Mucosa of gallbladder (tissue), 1 donor: Measurements from ENCODE around the gene KRAS. TPM values are rescaled to one million over a fixed set of nuclear protein-coding genes. Genes with fewer than 3 reads are reported as not detected.
"Not testable (repeated sequence)": the region's sequence is repeated elsewhere in the genome, so short reads cannot be mapped to it uniquely, and the experiment has no call there.

ENCODE experiments used
- DNase-seq: peaks from one replicate; pipeline ENCODE4 v3.0.0-alpha.2; 2020; ENCODE audit warnings: low spot score
- total RNA-seq: library from RNA; stranded (reverse); gene quantifications from one replicate; pipeline ENCODE4 v1.2.1, GENCODE V29; 2021
- donor health status: DM: no; HTN: no; CAD: no.

KRAS gene
- 31.6 TPM for total RNA-seq

- DNase-seq = peak; percentile 97
Observed at GRCh38 chr12:25250744-25251730, at the start of gene KRAS. KRAS (minus strand) TSS chr12:25250929.

DNA sequence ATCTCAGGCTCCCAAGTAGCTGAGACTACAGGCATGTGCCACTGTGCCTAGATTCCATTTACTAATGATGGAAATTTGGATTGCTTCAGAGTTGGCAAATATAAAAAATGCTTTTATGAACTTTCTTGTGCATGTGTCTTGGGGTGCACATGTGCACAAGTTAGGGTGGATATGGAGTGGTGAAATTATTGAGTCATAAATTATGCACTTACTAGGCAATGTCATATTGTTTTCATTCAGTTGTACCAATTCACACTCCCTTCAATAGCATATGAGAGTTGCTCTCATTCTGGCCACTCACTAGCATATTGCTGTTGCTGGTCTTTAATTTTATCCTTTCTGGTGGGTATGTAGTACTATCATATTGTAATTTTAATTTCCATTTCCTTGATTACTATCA, 45.7 kb upstream of the KRAS start:
- no peak for DNase-seq

GRCh38 chr12:25295361-25295760, 44.6 kb upstream of the KRAS start:
- no peak for DNase-seq

DNA sequence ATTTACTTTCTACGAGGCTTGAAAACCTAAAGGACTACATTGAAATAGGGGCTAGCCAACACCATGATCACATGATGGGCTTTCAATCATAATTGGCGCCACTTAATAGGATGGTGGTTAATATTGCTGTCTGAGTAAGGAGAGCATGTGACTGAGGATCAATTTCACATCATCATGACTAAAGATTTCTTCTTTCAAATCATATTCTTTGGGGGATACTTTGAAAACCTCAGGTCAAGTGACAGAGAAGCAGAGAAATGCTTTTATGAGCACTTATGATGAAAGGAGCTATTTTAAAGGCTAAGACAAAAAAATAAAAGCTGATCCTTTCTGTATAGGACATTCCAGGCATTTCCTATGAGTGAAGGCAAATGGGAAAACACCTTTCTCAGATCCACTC, 42.9 kb upstream of the KRAS start:
- DNase-seq = no peak

DNA sequence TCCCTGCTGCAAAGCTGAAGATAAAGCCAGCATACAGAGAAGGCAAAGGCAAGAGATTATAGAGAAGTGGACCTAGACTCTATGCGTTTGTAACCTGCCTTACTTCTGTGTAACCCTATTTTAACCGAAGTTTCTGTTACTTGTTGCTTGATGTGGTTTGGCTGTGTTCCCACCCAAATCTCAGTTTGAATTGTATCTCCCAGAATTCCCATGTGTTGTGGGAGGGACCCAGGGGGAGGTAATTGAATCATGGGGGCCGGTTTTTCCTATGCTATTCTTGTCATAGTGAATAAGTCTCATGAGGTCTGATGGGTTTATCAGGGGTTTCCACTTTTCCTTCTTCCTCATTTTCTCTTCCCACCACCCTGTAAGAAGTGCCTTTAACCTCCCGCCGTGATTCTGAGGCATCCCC, 42.1 kb upstream of the KRAS start:
- DNase-seq = not testable (repeated sequence)

GRCh38 chr12:25287610-25288009, 36.9 kb upstream of the KRAS start:
- DNase-seq = no peak

DNA sequence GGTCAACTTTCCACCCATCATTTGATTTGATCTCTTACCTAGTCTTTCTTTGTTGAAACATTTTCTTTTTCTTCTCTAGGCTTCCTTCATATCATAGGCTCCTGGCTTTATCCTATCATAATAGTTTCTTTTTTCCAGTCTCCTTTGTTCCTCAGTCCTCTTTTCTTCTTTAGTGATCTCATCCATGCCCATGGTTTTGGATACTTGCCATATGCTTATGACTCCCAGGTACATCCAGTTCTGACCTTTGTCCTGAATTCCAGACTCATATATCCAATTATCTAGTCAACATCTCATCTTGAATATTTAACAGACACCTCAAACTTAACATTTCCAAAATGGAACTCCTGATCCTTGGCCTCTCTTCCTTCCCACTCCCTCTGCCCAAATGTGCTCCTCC, 36.1 kb upstream of the KRAS start:
- DNase-seq = no peak

DNA sequence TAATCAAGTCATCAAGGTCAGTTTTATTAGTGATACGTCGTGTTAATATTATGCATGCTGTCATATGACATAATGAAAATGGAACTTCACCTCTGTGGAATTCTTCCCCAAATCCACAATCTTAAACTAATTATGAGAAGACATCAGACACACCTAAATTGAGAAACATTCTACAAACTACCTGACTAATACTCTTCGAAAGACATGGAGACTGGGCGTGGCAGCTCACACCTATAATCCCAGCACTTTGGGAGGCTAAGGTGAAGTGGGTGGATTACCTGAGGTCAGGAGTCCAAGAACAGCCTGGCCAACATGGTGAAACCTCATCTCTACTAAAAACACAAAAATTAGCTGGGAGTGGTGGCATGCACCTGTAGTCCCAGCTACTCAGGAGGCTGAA, 33.3 kb upstream of the KRAS start:
- no peak for DNase-seq

DNA sequence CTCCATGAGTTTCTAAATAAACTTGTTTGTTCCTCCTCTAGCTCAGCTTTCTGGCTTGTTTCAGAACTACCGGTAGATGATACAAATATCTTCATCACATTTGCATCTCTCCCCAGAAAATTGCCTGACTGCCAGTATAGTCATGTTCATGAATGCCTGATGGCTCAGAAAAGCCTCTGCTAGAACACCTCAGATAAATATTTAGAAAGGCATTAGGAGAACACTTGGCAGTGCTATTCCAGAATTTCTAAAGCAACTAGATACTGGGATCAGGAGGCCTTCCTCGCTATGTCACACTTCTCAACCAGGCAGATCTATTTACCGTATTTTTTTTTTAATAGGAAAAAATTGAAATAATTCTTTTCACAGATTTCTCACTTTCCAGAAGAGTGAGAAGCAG, 32.3 kb upstream of the KRAS start:
- DNase-seq = no peak

DNA sequence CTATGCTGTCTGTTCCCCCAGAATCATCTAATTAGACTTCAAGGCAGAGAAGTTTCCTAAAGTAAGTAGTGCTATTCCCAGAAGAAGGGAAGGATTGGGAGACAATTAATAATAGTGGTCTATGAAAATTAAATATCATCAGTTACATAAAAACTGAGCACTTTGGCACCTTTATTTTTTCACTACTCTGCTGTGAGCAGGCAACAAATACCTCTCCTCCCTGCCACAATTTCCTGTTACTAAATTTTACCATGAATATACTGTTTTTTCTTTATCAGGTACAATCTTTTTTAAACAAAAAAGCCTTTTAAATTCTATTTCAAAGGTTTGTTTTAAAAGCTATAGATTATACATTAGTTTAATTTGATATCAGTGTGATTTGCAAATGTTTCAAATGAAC, 29.4 kb upstream of the KRAS start:
- no peak for DNase-seq

DNA sequence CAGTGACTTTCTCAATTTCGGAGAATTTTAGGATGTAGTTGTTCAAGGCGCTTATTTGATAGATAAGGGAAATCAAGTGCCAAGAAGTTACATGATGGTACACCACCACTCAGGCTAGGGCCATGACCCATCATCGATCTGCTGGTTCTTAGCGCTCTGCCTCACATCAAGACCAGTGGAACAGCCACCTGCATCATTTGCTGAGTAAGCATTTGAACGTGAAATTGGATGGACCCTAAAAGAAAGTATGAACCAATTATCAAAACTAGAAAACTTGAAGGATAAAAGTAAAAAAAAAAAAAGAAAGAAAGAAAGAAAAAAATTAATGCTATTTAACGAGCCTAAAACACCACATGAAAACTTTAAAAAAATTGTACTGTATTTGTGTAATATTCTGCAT, 27.5 kb upstream of the KRAS start:
- no peak for DNase-seq

GRCh38 chr12:25276199-25276937, 25.6 kb upstream of the KRAS start:
- peak; percentile 48 for DNase-seq

- no peak for DNase-seq
Observed at GRCh38 chr12:25271486-25272098, 20.9 kb upstream of the KRAS start.

GRCh38 chr12:25269701-25270100, 19.0 kb upstream of the KRAS start:
- no peak for DNase-seq

DNA sequence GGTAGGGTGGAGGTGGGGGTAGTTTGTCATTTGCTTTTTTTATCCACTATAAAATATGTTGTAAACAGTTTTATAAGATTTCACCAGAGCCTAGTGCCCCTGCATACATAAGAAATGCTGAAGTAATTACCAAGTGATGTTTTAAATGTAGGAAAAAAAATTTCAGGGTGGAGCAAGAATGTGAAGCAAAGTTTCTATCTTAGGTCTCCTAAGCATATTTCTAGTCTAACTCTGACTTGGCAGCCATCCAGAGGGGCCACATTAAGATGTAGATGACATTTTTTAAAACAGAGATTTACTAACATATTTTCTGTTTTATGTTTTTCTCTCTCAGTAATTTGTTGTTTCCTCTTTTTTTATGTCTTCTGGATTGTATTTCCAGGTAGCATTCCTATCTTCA, 15.8 kb upstream of the KRAS start:
- no peak for DNase-seq

- no peak for DNase-seq
Observed at GRCh38 chr12:25264862-25265261, 14.1 kb upstream of the KRAS start.

DNA sequence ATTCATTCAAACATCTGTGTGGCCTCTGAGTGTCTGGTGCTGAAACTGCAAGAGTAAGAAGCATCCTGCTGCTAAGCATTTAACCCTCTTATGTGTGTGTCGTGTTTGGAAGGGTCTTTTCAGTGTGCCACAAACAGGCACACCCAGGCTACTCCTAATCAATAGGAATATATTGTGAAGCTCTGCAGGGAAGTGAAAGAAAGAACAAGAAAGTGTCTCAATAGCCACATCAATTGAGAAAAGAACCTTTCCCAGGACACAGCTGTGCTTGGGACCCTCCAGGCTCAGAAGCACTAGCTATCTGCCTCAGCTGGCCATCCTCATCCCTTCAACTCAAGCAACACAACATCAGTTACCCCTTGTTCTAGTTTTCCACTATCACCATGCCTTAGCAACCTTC, 13.4 kb upstream of the KRAS start:
- DNase-seq = no peak

DNA sequence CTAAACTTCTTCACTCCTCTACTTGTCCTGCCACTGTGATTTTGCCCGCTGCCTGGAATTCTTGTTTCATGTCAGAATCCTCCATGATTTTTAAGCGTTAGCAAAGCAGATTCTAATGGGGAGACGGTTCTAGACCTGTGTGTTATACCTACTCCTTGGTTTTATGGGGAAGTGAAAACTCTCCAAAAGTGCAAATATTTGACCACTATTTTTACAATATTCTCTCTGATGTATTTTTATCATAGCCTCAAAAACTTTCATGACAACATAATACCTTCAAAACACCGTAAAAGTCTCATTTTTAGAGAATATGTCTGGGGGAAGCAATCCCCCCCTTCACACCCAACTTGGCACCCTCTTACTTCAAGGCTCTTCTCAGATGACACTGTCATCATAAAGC, 12.9 kb upstream of the KRAS start:
- DNase-seq = no peak

DNA sequence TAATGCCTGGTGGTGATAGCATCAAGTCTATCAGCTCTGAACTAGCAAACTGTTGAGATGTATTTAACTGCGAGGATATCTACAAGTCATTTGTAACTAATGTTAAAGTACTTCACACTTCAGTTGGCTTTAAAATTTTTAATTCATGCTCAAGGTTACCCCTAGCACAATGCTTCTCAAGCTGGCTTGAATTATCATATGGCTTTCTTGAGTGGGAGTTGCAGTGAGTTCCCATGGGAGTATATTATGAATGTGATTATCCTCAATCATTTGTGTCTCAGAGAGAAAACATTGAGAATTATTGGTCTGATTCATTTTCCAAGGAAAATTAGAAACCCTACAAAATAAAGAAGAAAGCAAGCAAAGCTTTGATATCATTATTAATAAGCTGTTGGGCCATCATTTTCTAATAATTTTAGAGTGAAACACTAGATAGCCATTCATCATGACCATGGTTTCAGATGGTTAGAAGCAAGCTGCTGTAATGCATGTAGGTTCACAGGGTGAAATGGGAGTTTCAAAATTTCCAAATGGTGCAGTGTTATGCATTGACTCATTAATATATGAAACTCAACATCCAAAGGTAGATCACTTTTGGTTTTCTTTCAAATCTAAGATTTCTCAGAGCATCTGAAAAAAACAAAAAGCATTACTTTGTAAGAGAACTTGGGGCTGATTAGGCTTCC, 11.8 kb upstream of the KRAS start:
- no peak for DNase-seq

GRCh38 chr12:25257590-25258324, 7.0 kb upstream of the KRAS start:
- no peak for DNase-seq

DNA sequence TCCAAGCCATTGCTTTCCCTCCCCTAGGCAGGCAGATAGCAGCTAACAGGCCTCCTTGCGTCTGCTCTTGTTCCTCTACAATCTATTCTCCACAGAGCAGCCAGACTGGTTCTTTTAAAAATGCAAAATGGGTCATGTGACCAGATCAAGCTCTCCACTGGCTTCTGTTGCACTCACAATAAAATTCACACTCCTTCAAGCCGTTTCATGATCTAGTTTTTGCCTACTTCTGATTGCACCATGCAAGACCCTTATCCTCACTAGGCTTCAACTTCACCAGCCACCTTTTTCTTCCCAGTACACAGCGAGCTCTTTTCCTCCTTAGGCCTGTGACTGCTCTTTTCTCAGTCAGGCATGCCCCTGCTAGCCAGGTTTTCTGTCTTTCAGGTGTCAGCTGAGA, 6.1 kb upstream of the KRAS start:
- no peak for DNase-seq
